Lung microvascular endothelial cell (primary cell): Measurements from ENCODE around the gene ZNF135. TPM values are rescaled to one million over a fixed set of nuclear protein-coding genes. Genes with fewer than 3 reads are reported as not detected.

Source experiments
- DNase-seq, 2 donors: peaks; one replicate each; pipeline versions ENCODE4 v3.0.0 to v3.0.0-alpha.2; 2010; ENCODE audit warnings: low read depth in 2 of 2
- total RNA-seq: library from RNA; depleted of rRNA; stranded (reverse); fragments of >200 nt; gene quantifications from 2 replicates; pipeline ENCODE4 v1.2.1, GENCODE V29; 2014

Gene ZNF135
- total RNA-seq, 1 donor from 2014 or later, result 2.8 TPM

- DNase-seq, result no peak
Observed at GRCh38 chr19:58091251-58091995, 32.3 kb downstream of the ZNF135 start.

- no peak for DNase-seq
Observed at GRCh38 chr19:58093071-58093470, 34.0 kb downstream of the ZNF135 start.

GRCh38 chr19:58095328-58095727 lies 36.2 kb downstream of the ZNF135 start:
- DNase-seq, result no peak

- no peak for DNase-seq
Observed at GRCh38 chr19:58096884-58097283, 37.8 kb downstream of the ZNF135 start.

- no peak for DNase-seq
Observed at GRCh38 chr19:58097349-58097748, 38.3 kb downstream of the ZNF135 start.

- peak; percentile 71 to 88 for DNase-seq
Observed at GRCh38 chr19:58097781-58098681, 38.9 kb downstream of the ZNF135 start, which contains the start of gene ZSCAN18. Gene ZSCAN18 (minus strand): TSS chr19:58098231. CDS start chr19:58090267, 7,964 bp downstream.

- DNase-seq, result no peak
Observed at GRCh38 chr19:58098682-58098998, 39.6 kb downstream of the ZNF135 start.

GRCh38 chr19:58107778-58108545 lies 48.9 kb downstream of the ZNF135 start:
- DNase-seq, result no peak

GRCh38 chr19:58108546-58108817 lies 49.4 kb downstream of the ZNF135 start:
- no peak for DNase-seq

- no peak for DNase-seq
Observed at GRCh38 chr19:58117841-58118575, 58.9 kb downstream of the ZNF135 start.

- no peak for DNase-seq
Observed at GRCh38 chr19:58118979-58119733, 60.1 kb downstream of the ZNF135 start.

Other genes starting within 250 kb of the ZNF135 start
- gene ZNF552, start 244.4 kb upstream of the ZNF135 start, total RNA-seq, result 4.6 and 8.5 TPM in 2 replicates
- gene ZNF587B, start 229.0 kb upstream of the ZNF135 start, total RNA-seq, result 10.9 and 25.0 TPM in 2 replicates
- 10.5 and 14.9 TPM in 2 replicates for gene ZNF587, start 209.4 kb upstream of the ZNF135 start, total RNA-seq
- gene ZNF814, start 170.2 kb upstream of the ZNF135 start, total RNA-seq, result 1.7 and 5.6 TPM in 2 replicates
- 5.9 and 12.3 TPM in 2 replicates for gene ZNF417, start 142.7 kb upstream of the ZNF135 start, total RNA-seq
- gene ZNF418, start 123.9 kb upstream of the ZNF135 start, total RNA-seq, result 1.7 and 6.2 TPM in 2 replicates
- gene ZNF256, start 111.6 kb upstream of the ZNF135 start, total RNA-seq, result 3.2 and 3.5 TPM in 2 replicates
- gene C19orf18, start 84.7 kb upstream of the ZNF135 start, total RNA-seq, result not detected in 2 replicates
- 5.2 and 8.7 TPM in 2 replicates for gene ZNF606, start 56.5 kb upstream of the ZNF135 start, total RNA-seq
- 0.20 TPM in 1 of 2 replicates, not detected in the other for gene ZSCAN1, start 25.3 kb upstream of the ZNF135 start, total RNA-seq
- gene ZSCAN18, start 38.9 kb downstream of the ZNF135 start, total RNA-seq, result 10.7 and 29.6 TPM in 2 replicates
- gene ZNF329, start 91.5 kb downstream of the ZNF135 start, total RNA-seq, result 7.2 and 10.3 TPM in 2 replicates
- gene ZNF274, start 123.8 kb downstream of the ZNF135 start, total RNA-seq, result 9.6 and 14.3 TPM in 2 replicates
- 41.4 and 58.5 TPM in 2 replicates for gene ZNF544, start 169.6 kb downstream of the ZNF135 start, total RNA-seq
- 2.6 and 4.2 TPM in 2 replicates for gene ZNF8, start 219.7 kb downstream of the ZNF135 start, total RNA-seq
- gene ERVK3-1, start 246.1 kb downstream of the ZNF135 start, total RNA-seq, result 11.1 and 19.4 TPM in 2 replicates